Measurements from ENCODE around the gene GSTK1. TPM values are rescaled to one million over a fixed set of nuclear protein-coding genes. Genes with fewer than 3 reads are reported as not detected.

The GSTK1 gene
- total RNA-seq, 3 donors from 2014 or later: 196 to 242 (median 199) TPM

GRCh38 chr7:143250199-143250598 lies 13.0 kb upstream of the GSTK1 start:
- TF ChIP-seq POLR2A (IDR thresholded peaks at IDR 0.05) (no peak), POLR2AphosphoS5 (IDR thresholded peaks at IDR 0.05) (no peak), CTCF (IDR thresholded peaks at IDR 0.05) (no peak)
- Histone ChIP-seq H3K9me3 (no peaks in the 10 kb centered on the region), H3K27ac (no peak overlapping the region), H3K36me3 (no peaks in the 10 kb centered on the region), H3K27me3 (no peaks in the 10 kb centered on the region), H3K4me3 (no peak overlapping the region), H3K4me1 (no peaks in the 10 kb centered on the region)
- intact Hi-C loops (cut with DNase I; ENCODE audit: low total_unique reads): loop anchor here (1.0 kb wide), 1 partner anchor 12 kb away; no protein-coding TSS in a partner anchor
- DNase-seq (ENCODE audit: low spot score in 2 of 2): no peak

DNA sequence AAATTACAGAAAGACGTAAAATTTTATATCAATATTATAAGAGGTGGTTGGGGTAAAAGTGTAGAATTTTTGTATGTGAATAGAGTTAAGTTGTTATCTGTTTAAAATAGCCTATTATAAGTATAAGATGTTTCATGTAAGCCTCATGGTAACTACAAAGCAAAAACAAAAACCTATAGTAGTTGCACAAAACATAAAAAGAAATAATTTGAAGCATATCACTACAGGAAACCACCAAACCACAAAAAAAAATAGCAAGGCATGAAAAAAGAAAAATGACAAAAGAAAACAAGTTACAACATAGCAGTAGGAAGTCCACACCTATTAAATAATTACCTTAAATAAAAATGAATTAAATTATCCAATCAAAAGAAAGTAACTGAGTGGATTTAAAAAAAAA lies 12.4 kb upstream of the GSTK1 start:
- TF ChIP-seq POLR2AphosphoS5 (IDR thresholded peaks at IDR 0.05): no peak
- no peak for TF ChIP-seq POLR2A (IDR thresholded peaks at IDR 0.05)
- Histone ChIP-seq H3K27me3 (no peaks in the 10 kb centered on the region), H3K27ac (no peak overlapping the region), H3K4me1 (no peaks in the 10 kb centered on the region), H3K36me3 (no peaks in the 10 kb centered on the region), H3K4me3 (no peak overlapping the region), H3K9me3 (no peaks in the 10 kb centered on the region)
- no peak for DNase-seq (ENCODE audit: low spot score in 2 of 2)
- intact Hi-C loops (cut with DNase I; ENCODE audit: low total_unique reads): loop anchor here (1.0 kb wide), 1 partner anchor 13 kb away; no protein-coding TSS in a partner anchor

DNA sequence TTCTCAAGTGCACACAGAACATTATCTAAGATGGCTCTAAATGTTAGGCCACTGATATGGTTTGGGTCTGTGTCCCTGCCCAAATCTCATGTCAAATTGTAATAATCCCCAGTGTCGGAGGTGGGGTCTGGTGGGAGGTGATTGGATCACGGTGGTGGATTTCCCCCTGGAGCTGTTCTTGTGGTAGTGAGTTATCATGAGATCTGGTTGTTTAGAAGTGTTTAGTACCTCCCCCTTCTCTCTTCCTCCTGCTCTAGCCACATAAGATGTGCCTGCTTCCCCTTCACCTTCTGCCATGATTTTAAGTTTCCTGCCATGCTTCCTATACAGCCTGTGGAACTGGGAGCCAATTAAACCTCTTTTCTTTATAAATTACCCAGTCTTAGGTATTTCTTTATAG lies 11.2 kb upstream of the GSTK1 start:
- TF ChIP-seq CTCF (IDR thresholded peaks at IDR 0.05) (no peak), POLR2AphosphoS5 (IDR thresholded peaks at IDR 0.05) (no peak), POLR2A (IDR thresholded peaks at IDR 0.05) (no peak)
- Histone ChIP-seq H3K4me1 (no peaks in the 10 kb centered on the region), H3K27ac (no peak overlapping the region), H3K36me3 (no peaks in the 10 kb centered on the region), H3K4me3 (no peak overlapping the region), H3K27me3 (no peaks in the 10 kb centered on the region), H3K9me3 (no peaks in the 10 kb centered on the region)
- no peak for DNase-seq (ENCODE audit: low spot score in 2 of 2)
- intact Hi-C loops (cut with DNase I; ENCODE audit: low total_unique reads): no loop called here

DNA sequence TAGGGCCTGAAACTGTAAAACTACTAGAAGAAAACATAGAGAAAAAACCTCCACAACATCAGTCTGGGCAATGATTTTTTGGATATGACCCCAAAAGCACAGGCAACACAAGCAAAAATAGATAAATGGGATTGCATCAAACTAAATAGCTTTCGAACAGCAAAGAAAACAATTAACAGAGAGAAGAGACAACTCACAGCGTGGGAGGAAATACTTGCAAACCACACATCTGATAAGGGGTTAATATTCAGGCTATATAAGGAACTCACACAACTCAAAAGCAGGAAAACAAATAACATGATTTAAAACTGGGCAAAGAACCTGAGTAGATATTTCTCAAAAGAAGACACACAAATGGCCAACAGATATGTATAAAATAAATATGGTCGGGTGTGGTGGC lies 7.7 kb upstream of the GSTK1 start:
- Histone ChIP-seq H3K36me3 (no peaks in the 10 kb centered on the region), H3K27me3 (no peaks in the 10 kb centered on the region), H3K4me3 (no peak overlapping the region), H3K4me1 (no peaks in the 10 kb centered on the region), H3K27ac (no peak overlapping the region), H3K9me3 (no peaks in the 10 kb centered on the region)
- DNase-seq (ENCODE audit: low spot score in 2 of 2): no peak
- TF ChIP-seq POLR2AphosphoS5 (IDR thresholded peaks at IDR 0.05): no peak
- no peak for TF ChIP-seq CTCF (IDR thresholded peaks at IDR 0.05)
- no peak for TF ChIP-seq POLR2A (IDR thresholded peaks at IDR 0.05)
- intact Hi-C loops (cut with DNase I; ENCODE audit: low total_unique reads): no loop called here

- no peak for TF ChIP-seq POLR2AphosphoS5 (IDR thresholded peaks at IDR 0.05)
- TF ChIP-seq POLR2A (IDR thresholded peaks at IDR 0.05): no peak
- TF ChIP-seq CTCF (IDR thresholded peaks at IDR 0.05): no peak
- intact Hi-C loops (cut with DNase I; ENCODE audit: low total_unique reads): no loop called here
- no peaks in the 10 kb centered on the region for H3K36me3 ChIP-seq
- no peaks in the 10 kb centered on the region for H3K27me3 ChIP-seq
- H3K9me3 ChIP-seq: no peaks in the 10 kb centered on the region
- H3K27ac ChIP-seq: no peak overlapping the region
- no peak for DNase-seq (ENCODE audit: low spot score in 2 of 2)
- H3K4me1 ChIP-seq: no peaks in the 10 kb centered on the region
- H3K4me3 ChIP-seq: no peak overlapping the region
Observed at GRCh38 chr7:143256325-143256724, 6.9 kb upstream of the GSTK1 start.

DNA sequence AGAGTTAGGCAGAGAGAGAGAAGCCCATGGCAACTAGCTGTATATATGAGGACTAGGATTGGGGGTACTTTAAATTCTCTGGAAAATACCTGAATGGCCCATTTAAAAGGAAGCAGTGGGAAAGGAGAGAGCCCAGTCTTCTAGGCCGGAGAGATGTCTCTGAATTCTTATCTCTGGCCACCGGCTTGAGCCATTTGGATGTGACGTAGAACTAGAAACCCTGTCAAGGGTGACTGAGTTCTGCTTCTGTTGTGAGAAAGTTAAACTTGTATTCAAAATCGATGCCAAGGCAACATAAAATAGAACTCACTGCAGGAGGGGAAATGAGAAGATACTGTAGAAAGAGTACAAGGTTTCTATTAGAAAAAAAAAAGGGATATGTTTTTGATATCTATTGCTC lies 6.3 kb upstream of the GSTK1 start:
- intact Hi-C loops (cut with DNase I; ENCODE audit: low total_unique reads): no loop called here
- Histone ChIP-seq H3K9me3 (no peaks in the 10 kb centered on the region), H3K4me1 (no peaks in the 10 kb centered on the region), H3K36me3 (no peaks in the 10 kb centered on the region), H3K27ac (no peak overlapping the region), H3K27me3 (no peaks in the 10 kb centered on the region), H3K4me3 (no peak overlapping the region)
- TF ChIP-seq POLR2AphosphoS5 (IDR thresholded peaks at IDR 0.05): no peak
- TF ChIP-seq POLR2A (IDR thresholded peaks at IDR 0.05): no peak
- TF ChIP-seq CTCF (IDR thresholded peaks at IDR 0.05): no peak
- DNase-seq (ENCODE audit: low spot score in 2 of 2): no peak
